ENCODE data around the gene LDLRAD4. TPM values are rescaled to one million over a fixed set of nuclear protein-coding genes. Genes with fewer than 3 reads are reported as not detected.

LDLRAD4 gene
- total RNA-seq, 1 experiment from 2014 or later = not detected

DNA sequence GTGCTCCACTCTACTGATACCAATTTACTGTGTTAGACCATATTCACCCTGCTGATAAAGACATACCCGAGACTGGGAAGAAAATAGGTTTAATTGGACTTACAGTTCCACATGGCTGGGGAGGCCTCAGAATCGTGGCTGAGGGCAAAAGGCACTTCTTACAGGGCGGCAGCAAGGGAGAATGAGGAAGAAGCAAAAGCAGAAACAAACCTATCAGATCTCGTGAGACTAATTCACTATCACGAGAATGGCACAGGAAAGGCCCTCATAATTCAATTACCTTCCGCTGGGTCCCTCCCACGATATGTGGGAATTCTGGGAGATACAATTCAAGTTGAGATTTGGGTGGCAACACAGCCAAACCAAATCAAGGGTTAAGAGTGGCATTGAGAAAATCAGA is 65.2 kb downstream of the LDLRAD4 start:
- DNase-seq (ENCODE audit: low read depth) = no peak

- DNase-seq (ENCODE audit: low read depth) = no peak
Observed at GRCh38 chr18:13284330-13285027, 65.9 kb downstream of the LDLRAD4 start.

- DNase-seq (ENCODE audit: low read depth) = no peak
Observed at GRCh38 chr18:13285874-13286273, 67.3 kb downstream of the LDLRAD4 start.

- no peak for DNase-seq (ENCODE audit: low read depth)
Observed at GRCh38 chr18:13286456-13287125, 68.0 kb downstream of the LDLRAD4 start.

- no peak for DNase-seq (ENCODE audit: low read depth)
Observed at GRCh38 chr18:13287372-13287771, 68.8 kb downstream of the LDLRAD4 start.

- DNase-seq (ENCODE audit: low read depth) = no peak
Observed at GRCh38 chr18:13288509-13289133, 70.1 kb downstream of the LDLRAD4 start.

DNA sequence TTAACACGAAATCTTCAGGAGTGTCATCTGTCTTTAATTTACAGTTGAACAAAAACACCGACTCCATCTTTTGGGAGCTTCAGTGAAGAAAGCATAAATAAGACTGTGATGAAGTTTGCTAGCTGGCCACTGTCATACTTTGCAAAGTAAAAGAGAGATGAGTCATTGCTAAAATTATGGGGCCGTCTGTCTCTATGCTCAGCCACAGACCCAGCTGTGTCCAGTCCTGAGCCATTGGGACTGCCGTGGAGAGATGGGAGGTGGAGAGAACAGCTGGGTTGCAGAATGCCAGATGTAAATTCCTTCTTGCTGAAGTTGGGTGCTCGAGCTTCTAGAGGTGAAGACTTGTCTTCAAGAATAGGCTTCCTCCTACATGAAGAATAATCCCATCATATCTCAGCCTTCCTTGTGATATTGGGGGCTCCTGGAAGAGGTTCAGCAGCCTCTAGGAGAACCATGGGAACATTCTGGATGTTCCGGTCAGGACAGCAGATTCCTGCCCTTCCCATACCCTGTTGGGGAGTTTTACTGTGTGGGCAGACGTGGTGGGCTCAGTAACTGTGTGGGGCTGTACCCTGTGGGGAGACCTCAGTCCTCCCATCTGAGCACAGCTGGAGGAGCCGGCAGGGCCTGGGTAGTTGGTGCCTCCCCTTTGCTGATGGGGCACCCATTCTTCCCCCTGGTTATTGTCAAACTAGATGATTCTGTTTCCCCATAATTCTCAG is 71.1 kb downstream of the LDLRAD4 start:
- no peak for DNase-seq (ENCODE audit: low read depth)

GRCh38 chr18:13290856-13291271 is 72.3 kb downstream of the LDLRAD4 start:
- no peak for DNase-seq (ENCODE audit: low read depth)

DNA sequence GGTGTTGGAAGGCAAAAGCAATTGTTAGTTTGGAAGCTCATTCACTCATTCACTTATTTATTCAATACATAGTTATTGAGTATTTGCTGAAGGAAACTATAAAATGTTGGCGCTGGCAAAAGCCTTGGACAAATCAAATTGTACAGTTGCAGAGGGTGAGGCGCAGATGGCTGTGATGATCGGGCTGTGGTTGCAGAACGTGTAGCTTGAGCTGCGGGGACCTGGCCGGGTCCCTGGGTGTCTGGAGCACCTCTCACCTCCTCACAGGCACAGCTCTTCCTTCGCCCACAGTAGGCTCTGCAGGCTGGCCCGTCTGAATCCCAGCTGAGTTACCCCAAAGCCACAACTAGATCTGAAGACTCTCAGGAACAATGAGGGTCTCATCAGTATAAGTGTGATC is 72.7 kb downstream of the LDLRAD4 start:
- no peak for DNase-seq (ENCODE audit: low read depth)

GRCh38 chr18:13291745-13292447 is 73.3 kb downstream of the LDLRAD4 start:
- no peak for DNase-seq (ENCODE audit: low read depth)

DNA sequence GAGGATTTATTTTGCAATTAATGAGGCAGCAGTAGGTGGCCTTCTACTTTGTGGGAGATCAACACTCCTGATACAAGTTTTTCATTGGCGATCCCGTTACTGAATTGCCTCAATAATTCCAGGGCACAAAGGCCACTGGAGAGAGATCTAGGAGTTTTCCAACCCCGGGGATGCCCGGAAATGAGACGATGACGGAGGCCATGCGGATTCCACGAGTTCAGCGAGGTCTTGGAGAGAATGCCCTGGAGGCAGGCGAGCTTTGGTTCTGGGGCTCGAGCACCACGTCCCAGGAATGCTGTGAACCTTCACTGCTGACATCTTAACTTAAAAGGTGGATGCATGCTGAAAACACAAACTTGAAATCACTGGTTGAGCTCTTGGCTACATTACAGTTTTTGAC is 74.2 kb downstream of the LDLRAD4 start:
- no peak for DNase-seq (ENCODE audit: low read depth)

DNA sequence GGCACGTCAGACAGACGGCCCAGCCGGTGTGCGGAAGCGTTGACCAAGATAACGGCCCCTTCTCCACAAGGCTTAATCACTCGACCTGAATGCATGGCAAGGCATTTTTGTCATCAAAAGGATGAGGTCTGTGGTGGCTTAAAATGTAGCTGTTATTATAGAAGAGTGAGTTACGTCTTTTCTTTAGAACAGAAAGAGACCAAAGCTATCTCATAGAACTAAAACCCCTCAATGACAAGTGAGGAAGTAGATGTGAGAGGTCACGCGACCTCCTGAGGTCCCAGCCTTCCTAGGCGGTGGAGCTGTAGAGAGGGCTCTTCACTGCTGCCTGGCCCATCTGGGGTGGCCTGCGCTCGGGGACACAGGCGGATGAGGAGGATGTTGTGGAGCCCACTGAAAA is 75.7 kb downstream of the LDLRAD4 start:
- no peak for DNase-seq (ENCODE audit: low read depth)

DNA sequence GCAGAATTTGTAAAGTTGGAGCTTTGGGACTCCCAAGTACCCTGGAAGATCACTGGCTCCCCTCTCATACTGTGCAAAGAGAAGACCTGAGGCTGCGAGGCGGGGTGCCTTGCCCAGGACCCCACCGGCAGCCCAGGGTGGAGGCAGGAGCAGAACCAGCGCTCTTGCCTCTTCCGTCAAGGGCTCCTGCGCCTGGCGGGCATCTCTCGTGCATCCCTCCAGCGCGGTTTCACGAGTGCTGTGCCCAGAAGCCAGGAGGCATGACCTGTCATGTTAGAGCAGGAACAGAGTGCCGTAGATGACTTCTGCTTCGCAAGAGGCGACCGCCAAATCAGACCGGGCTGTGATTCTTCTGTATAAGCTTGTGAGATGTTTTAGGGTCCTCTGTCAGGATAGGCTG is 77.3 kb downstream of the LDLRAD4 start:
- no peak for DNase-seq (ENCODE audit: low read depth)

- DNase-seq (ENCODE audit: low read depth) = no peak
Observed at GRCh38 chr18:13296867-13297574, 78.5 kb downstream of the LDLRAD4 start.

- DNase-seq (ENCODE audit: low read depth) = no peak
Observed at GRCh38 chr18:13298262-13298661, 79.7 kb downstream of the LDLRAD4 start.

- no peak for DNase-seq (ENCODE audit: low read depth)
Observed at GRCh38 chr18:13300029-13300428, 81.5 kb downstream of the LDLRAD4 start.

DNA sequence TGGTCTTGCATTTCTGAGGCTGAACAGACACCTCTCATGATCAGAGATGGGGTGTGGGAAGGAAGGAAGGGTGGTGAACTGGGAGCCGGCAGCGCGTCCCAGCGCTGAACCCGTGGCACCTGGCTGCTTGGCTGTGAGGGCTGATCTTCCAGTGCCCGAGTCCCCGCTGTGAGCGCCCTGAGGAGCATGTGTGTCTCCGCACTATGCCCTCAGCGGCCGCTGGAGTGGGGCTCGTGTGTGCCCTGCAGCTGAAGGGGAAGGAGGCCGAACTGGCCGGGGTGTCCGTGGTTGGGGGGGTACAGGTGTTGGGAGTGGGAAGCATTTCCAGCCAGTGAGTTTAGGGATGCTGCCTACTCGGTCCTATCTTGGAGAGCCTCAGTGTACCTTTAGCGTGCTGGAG is 82.2 kb downstream of the LDLRAD4 start:
- DNase-seq (ENCODE audit: low read depth) = no peak

- no peak for DNase-seq (ENCODE audit: low read depth)
Observed at GRCh38 chr18:13302040-13302439, 83.5 kb downstream of the LDLRAD4 start.

DNA sequence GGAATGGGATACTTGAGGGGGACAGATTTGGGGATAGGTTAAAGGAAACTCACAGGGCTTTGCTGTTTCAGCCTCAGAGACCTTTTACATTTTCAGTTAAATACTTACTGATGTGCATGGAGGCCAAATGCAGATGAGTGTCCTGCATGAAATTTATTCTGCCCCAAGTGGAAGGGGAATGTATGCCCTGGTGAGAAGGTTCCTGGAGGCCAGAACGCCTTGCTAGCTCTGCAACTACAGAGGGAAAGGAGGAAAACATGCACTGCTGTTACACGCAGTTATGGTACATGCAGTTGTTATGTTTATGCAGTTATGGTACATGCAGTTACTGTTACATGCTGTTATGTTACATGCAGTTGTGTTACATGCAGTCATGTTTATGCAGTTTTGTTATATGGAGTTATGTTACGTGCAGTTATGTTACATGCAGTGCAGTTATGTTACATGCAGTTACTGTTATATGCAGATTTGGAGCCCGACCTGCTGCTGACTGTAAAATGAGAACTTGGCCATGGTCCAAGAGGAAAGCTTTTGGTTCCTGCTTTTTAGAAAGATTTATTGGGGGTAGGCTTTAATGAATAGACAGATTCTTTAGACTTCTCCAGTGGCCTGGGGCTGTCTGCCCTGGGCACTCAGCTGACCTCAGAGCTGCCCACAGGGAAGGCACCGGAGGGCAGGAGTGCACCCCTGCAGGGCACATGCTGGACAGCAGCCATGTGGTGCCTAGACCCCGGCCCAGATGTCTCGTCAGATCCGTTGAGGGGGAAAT is 84.1 kb downstream of the LDLRAD4 start:
- no peak for DNase-seq (ENCODE audit: low read depth)

DNA sequence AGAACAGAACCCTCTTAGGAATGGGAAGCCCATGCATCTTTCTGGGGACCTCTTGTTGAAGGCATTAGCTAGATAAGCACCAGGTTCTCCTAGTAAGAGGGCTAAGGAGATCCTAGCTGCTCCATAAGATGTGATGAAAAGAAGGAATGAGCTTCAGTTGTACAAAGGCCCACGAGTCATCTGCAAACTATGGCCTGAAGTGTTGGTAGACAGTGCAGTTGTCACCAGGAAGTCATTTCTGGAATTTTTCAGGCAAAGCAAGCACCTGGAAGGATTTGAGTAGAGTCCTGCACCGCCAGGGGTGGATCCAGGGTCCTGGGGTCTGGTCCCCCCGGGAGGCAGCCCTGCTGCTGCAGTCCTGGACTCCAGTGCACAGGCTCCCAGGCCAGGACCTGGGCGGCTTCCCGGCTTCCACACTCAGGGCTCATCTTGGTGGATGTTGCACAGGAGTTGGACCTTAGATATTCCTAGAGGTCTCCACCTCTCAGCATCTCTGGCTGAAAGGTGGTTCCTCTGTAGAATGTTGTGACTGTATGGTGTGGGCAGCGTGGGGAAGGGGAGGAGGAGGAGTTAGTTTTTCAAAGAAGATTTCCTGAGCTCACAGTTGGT is 85.3 kb downstream of the LDLRAD4 start:
- no peak for DNase-seq (ENCODE audit: low read depth)
